K562 (cell line): ENCODE measurements around the gene LRRTM4. TPM values are rescaled to one million over a fixed set of nuclear protein-coding genes. Genes with fewer than 3 reads are reported as not detected.

ENCODE experiments used
- ATF7 ChIP-seq: fragments of 450-650 bp; IDR thresholded peaks from 2 replicates; pipeline ENCODE4 v1.7.1; 2014; ENCODE audit warnings: mild to moderate bottlenecking, moderate library complexity
- CEBPG ChIP-seq, 3 experiments: fragments of 200-800 bp in 1 of 3; sonication (Bioruptor generic) in 1 of 3; sonication (generic) in 1 of 3; formaldehyde crosslinking in 1 of 3; IDR thresholded peaks in 2 of 3; conservative IDR thresholded peaks in 1 of 3; 2 replicates each; pipeline versions ENCODE4 v1.6.1 to v1.8.0; 2016 to 2022; ENCODE audit warnings: missing compliant biosample characterization in 2 of 3, missing genetic modification characterization in 2 of 3, mild to moderate bottlenecking in 1 of 3, missing genetic modification reagents in 1 of 3
- CHCHD3 ChIP-seq: fragments of 250-450 bp; sonication (Bioruptor Pico); IDR thresholded peaks from 2 replicates; pipeline ENCODE4 v2.1.2; 2022; ENCODE audit warnings: mild to moderate bottlenecking
- CTCFL ChIP-seq: IDR thresholded peaks from 2 replicates; pipeline ENCODE4 v1.6.1; 2011; ENCODE audit warnings: borderline replicate concordance, low read depth, mild to moderate bottlenecking, moderate library complexity, low read length; ENCODE audit not compliant: insufficient read depth, poor library complexity, severe bottlenecking
- FOXJ3 ChIP-seq: sonication (generic); formaldehyde crosslinking; IDR thresholded peaks from 2 replicates; pipeline ENCODE4 v1.4.0; 2020; ENCODE audit warnings: mild to moderate bottlenecking, missing genetic modification reagents
- HDAC6 ChIP-seq: IDR thresholded peaks from 2 replicates; pipeline ENCODE4 v1.6.1; 2012; ENCODE audit warnings: low read depth, mild to moderate bottlenecking, control low read depth, inconsistent platforms, low read length, moderate library complexity
- HMG20A ChIP-seq: fragments of 450-650 bp; formaldehyde crosslinking; conservative IDR thresholded peaks from 2 replicates; pipeline ENCODE4 v1.4.0; 2020; ENCODE audit warnings: mild to moderate bottlenecking, mixed read lengths
- NFXL1 ChIP-seq: fragments of 450-650 bp; formaldehyde crosslinking; IDR thresholded peaks from 2 replicates; pipeline ENCODE4 v1.4.0; 2021; ENCODE audit warnings: mild to moderate bottlenecking
- SIX5 ChIP-seq, 2 experiments: IDR thresholded peaks; 2 replicates each; pipeline ENCODE4 v1.6.1; 2011; ENCODE audit warnings: low read length in 2 of 2, borderline replicate concordance in 1 of 2, low read depth in 1 of 2, mild to moderate bottlenecking in 1 of 2, moderate library complexity in 1 of 2; ENCODE audit not compliant: insufficient read depth in 1 of 2
- TFE3 ChIP-seq: fragments of 450-650 bp; formaldehyde crosslinking; IDR thresholded peaks from 2 replicates; pipeline ENCODE4 v1.4.0; 2020; ENCODE audit warnings: mild to moderate bottlenecking, mixed read lengths
- ZNF76 ChIP-seq: fragments of 250-450 bp; sonication (Bioruptor Pico); IDR thresholded peaks from 2 replicates; pipeline ENCODE4 v1.4.0; 2020; ENCODE audit warnings: mild to moderate bottlenecking, moderate library complexity, borderline replicate concordance
- polyA plus RNA-seq, 8 experiments: library from polyadenylated mRNA; depleted of rRNA in 4 of 8; stranded (reverse) in 5 of 8; unstranded in 3 of 8; fragments of >200 nt; fragmentation: Nextera tagmentation in 2 of 8; fragmentation: Illumina TruSeq in 1 of 8; extraction: Ambion mirVana in 2 of 8; extraction: Trizol in 1 of 8; gene quantifications; 2 replicates each; pipeline versions ENCODE4 v1.2.1 to v1.2.3, GENCODE V29; 2011 to 2014; ENCODE audit warnings: inconsistent platforms in 1 of 8, missing spikeins in 1 of 8
- total RNA-seq, 7 experiments: library from RNA; depleted of rRNA in 6 of 7; stranded (reverse); fragments of >200 nt in 6 of 7; fragmentation: Illumina TruSeq in 2 of 7; extraction: Trizol in 2 of 7; gene quantifications; 2 replicates each; pipeline versions ENCODE4 v1.2.1 to v1.2.3, GENCODE V29; 2011 to 2021; ENCODE audit warnings: low replicate concordance in 1 of 7

Gene LRRTM4
- total and polyA plus RNA-seq, 9 of the 15 experiments (the other 6 are each of a cell fraction or from before 2014, with no cell fraction given) = 0.04 TPM; not detected in 6

GRCh38 chr2:76946631-76947145, 575.5 kb downstream of the LRRTM4 start (continued):
- TF ChIP-seq CTCFL (no peak), CHCHD3 (no peak), HDAC6 (no peak), FOXJ3 (no peak), TFE3 (CRISPR knock-in tag) (no peak), NFXL1 (CRISPR knock-in tag) (no peak), ATF7 (no peak), HMG20A (CRISPR knock-in tag) (no peak), SIX5 (IDR thresholded peaks at IDR 0.05; ENCODE audit: borderline replicate concordance in 1 of 2, insufficient read depth in 1 of 2, low read depth in 1 of 2, low read length in 2 of 2) (no peak), ZNF76 (CRISPR knock-in tag) (no peak), CEBPG (CRISPR knock-in tag; IDR thresholded peaks at IDR 0.05) (no peak), CEBPG (tag; conservative IDR thresholded peaks at IDR 0.05 in 1 of 2, IDR thresholded peaks at IDR 0.05 in 1 of 2) (no peak)
- TF ChIP-seq, all 486 proteins: peak for 0
